Neural cell (in vitro differentiated cells): Measurements from ENCODE around the gene LCP2. TPM values are rescaled to one million over a fixed set of nuclear protein-coding genes. Genes with fewer than 3 reads are reported as not detected.

Experiments
- H2AFZ ChIP-seq: fragments of 200-600, 300-800 bp; sonication (generic), shearing (Covaris generic); 2 replicates; pipeline ENCODE4 v1.6.0; 2014; ENCODE audit warnings: low read depth, mild to moderate bottlenecking, antibody characterized with exemption, low read length, moderate library complexity
- H3F3A ChIP-seq: fragments of 200-600 bp; shearing (Covaris generic); 2 replicates; pipeline ENCODE4 v1.6.1; 2016; ENCODE audit warnings: mild to moderate bottlenecking, moderate library complexity, mixed read lengths, antibody characterized with exemption, low read length; ENCODE audit not compliant: insufficient read depth, poor library complexity, severe bottlenecking
- H3K27ac ChIP-seq: fragments of 200-600, 300-800 bp; sonication (generic), shearing (Covaris generic); 2 replicates; pipeline ENCODE4 v1.5.1; 2014; ENCODE audit warnings: mild to moderate bottlenecking, low read length, moderate library complexity
- H3K27me3 ChIP-seq: fragments of 300-800, 200-600 bp; sonication (generic), shearing (Covaris generic); 2 replicates; pipeline ENCODE4 v1.6.0; 2014; ENCODE audit warnings: mild to moderate bottlenecking, low read depth, low read length, moderate library complexity; ENCODE audit not compliant: insufficient read depth
- H3K36me3 ChIP-seq: fragments of 300-800, 200-600 bp; sonication (generic), shearing (Covaris generic); 2 replicates; pipeline ENCODE4 v1.5.1; 2014; ENCODE audit warnings: mild to moderate bottlenecking, antibody characterized with exemption, low read length, moderate library complexity; ENCODE audit not compliant: insufficient read depth
- H3K4me2 ChIP-seq: fragments of 300-800, 200-600 bp; sonication (generic), shearing (Covaris generic); 2 replicates; pipeline ENCODE4 v1.6.0; 2014; ENCODE audit warnings: mild to moderate bottlenecking, low read length
- H3K4me3 ChIP-seq: fragments of 300-800, 200-600 bp; sonication (generic), shearing (Covaris generic); 2 replicates; pipeline ENCODE4 v1.5.1; 2014; ENCODE audit warnings: mild to moderate bottlenecking, low read length, moderate library complexity
- H3K79me2 ChIP-seq: fragments of 200-600 bp; shearing (Covaris generic); replicated peaks from 2 replicates; pipeline ENCODE4 v1.6.0; 2014; ENCODE audit warnings: mild to moderate bottlenecking, low read length, moderate library complexity; ENCODE audit not compliant: insufficient read depth
- H3K9ac ChIP-seq: fragments of 300-800, 200-600 bp; sonication (generic), shearing (Covaris generic); 2 replicates; pipeline ENCODE4 v1.6.1; 2016; ENCODE audit warnings: mild to moderate bottlenecking, low read length, mixed read lengths
- H3K9me2 ChIP-seq: fragments of 200-600 bp; shearing (Covaris generic); 2 replicates; pipeline ENCODE4 v1.6.1; 2016; ENCODE audit warnings: mild to moderate bottlenecking, low read length, mixed read lengths; ENCODE audit not compliant: insufficient read depth
- H3K9me3 ChIP-seq: fragments of 200-600, 300-800 bp; sonication (generic), shearing (Covaris generic); 2 replicates; pipeline ENCODE4 v1.6.1; 2016; ENCODE audit warnings: mild to moderate bottlenecking, mixed run types, low read length, moderate library complexity, mixed read lengths
- H4K20me1 ChIP-seq: fragments of 200-600 bp; shearing (Covaris generic); 2 replicates; pipeline ENCODE4 v1.6.1; 2016; ENCODE audit warnings: mild to moderate bottlenecking, mixed run types; ENCODE audit not compliant: insufficient read depth
- CTCF ChIP-seq: fragments of 450-650 bp; IDR thresholded peaks from 2 replicates; pipeline ENCODE4 v1.5.1; 2014; ENCODE audit warnings: antibody characterized with exemption, mild to moderate bottlenecking, moderate library complexity; ENCODE audit not compliant: poor library complexity, severe bottlenecking
- EP300 ChIP-seq: fragments of 450-650 bp; conservative IDR thresholded peaks from 2 replicates; pipeline ENCODE4 v1.6.1; 2014; ENCODE audit warnings: antibody characterized with exemption, mild to moderate bottlenecking, moderate library complexity; ENCODE audit not compliant: poor library complexity, severe bottlenecking
- EZH2 ChIP-seq: fragments of 200-600, 300-800 bp; shearing (Covaris generic), sonication (generic); IDR thresholded peaks from 2 replicates; pipeline ENCODE4 v1.6.1; 2014; ENCODE audit warnings: antibody characterized with exemption, low read length, borderline replicate concordance, mild to moderate bottlenecking; ENCODE audit not compliant: insufficient read depth, poor library complexity, severe bottlenecking
- MXI1 ChIP-seq: fragments of 450-650 bp; conservative IDR thresholded peaks from 2 replicates; pipeline ENCODE4 v1.6.1; 2014; ENCODE audit warnings: antibody characterized with exemption, mild to moderate bottlenecking; ENCODE audit not compliant: poor library complexity, severe bottlenecking
- RAD21 ChIP-seq: fragments of 450-650 bp; conservative IDR thresholded peaks from 2 replicates; pipeline ENCODE4 v1.6.1; 2014; ENCODE audit warnings: antibody characterized with exemption, mild to moderate bottlenecking, moderate library complexity
- REST ChIP-seq: IDR thresholded peaks from 2 replicates; pipeline ENCODE4 v1.6.1; 2012; ENCODE audit warnings: borderline replicate concordance
- SMC3 ChIP-seq: fragments of 450-650 bp; conservative IDR thresholded peaks from 2 replicates; pipeline ENCODE4 v1.6.1; 2014; ENCODE audit warnings: antibody characterized with exemption, mild to moderate bottlenecking, moderate library complexity; ENCODE audit not compliant: poor library complexity
- polyA plus RNA-seq: library from polyadenylated mRNA; depleted of rRNA; stranded (reverse); fragments of >200 nt; gene quantifications from 2 replicates; pipeline ENCODE4 v1.2.3, GENCODE V29; 2014

Gene LCP2
- polyA plus RNA-seq, 1 donor from 2014 or later, result not detected

GRCh38 chr5:170225326-170226128 is 72.0 kb downstream of the LCP2 start:
- Histone ChIP-seq H3K4me3 (no peak overlapping the region), H3K9me3 (no peaks in the 10 kb centered on the region), H2AFZ (no peak overlapping the region), H3K4me2 (no peak overlapping the region), H3F3A (no peaks in the 10 kb centered on the region), H3K36me3 (no peaks in the 10 kb centered on the region), H3K79me2 (no peaks in the 10 kb centered on the region), H4K20me1 (no peaks in the 10 kb centered on the region), H3K27ac (no peak overlapping the region), H3K9me2 (no peaks in the 10 kb centered on the region), H3K9ac (no peak overlapping the region), H3K27me3 (peaks cover 4% of the 10 kb centered on the region)
- TF ChIP-seq MXI1, result no peak
- TF ChIP-seq CTCF, result peak; percentile 91
- peak; percentile 91 for TF ChIP-seq SMC3
- peak; percentile 93 for TF ChIP-seq RAD21
- TF ChIP-seq REST, result no peak
- no peak for TF ChIP-seq EP300

DNA sequence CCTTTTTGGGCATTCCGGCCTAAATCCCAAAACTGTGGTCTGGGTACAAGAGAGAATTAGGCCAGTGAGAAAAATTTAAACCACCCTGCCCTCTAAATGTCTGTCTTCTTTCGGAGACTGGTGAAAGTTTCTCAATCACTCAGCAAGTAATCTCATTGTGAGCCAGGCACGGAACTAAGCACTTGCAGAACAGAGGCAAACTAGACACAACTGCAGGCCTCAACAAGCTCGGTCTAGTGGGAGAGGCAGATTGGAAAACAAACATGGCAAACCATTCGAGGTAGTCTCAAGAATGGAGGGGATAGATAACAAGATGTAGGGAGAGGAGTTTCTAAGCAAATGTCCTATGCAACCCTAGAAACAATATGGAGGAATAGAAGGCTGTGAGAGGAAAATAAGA is 73.7 kb downstream of the LCP2 start:
- no peaks in the 10 kb centered on the region for H3K79me2 ChIP-seq
- H3K9me3 ChIP-seq, result no peaks in the 10 kb centered on the region
- no peak overlapping the region for H3K4me3 ChIP-seq
- no peak overlapping the region for H2AFZ ChIP-seq
- H3K9ac ChIP-seq, result no peak overlapping the region
- no peak for TF ChIP-seq EZH2
- no peak for TF ChIP-seq CTCF
- no peaks in the 10 kb centered on the region for H3F3A ChIP-seq
- no peaks in the 10 kb centered on the region for H4K20me1 ChIP-seq
- H3K36me3 ChIP-seq, result no peaks in the 10 kb centered on the region
- H3K4me2 ChIP-seq, result no peak overlapping the region
- no peaks in the 10 kb centered on the region for H3K9me2 ChIP-seq
- H3K27me3 ChIP-seq, result peaks cover 9% of the 10 kb centered on the region
- no peak overlapping the region for H3K27ac ChIP-seq
